Measurements from ENCODE around the gene NDRG4.

The NDRG4 gene

GRCh38 chr16:58461056-58461455, 38.9 kb upstream of the NDRG4 start:
- ChIA-PET CTCF (interaction anchor here (2.4 kb wide), 1 partner anchor 26 kb away, joined by 8 read pairs; no protein-coding TSS in a partner anchor), POLR2A (no interaction called here)
- no peak overlapping the region for H3K4me3 ChIP-seq (ENCODE audit: low read depth, low read length)
- no peak for TF ChIP-seq CTCF (IDR thresholded peaks at IDR 0.05; ENCODE audit: insufficient read depth, low read length, missing control alignments)
- DNase-seq (ENCODE audit: low read depth, low spot score): no peak

GRCh38 chr16:58461640-58462039, 38.3 kb upstream of the NDRG4 start:
- ChIA-PET POLR2A (no interaction called here), CTCF (interaction anchor here (1.3 to 2.4 kb wide), 2 partner anchors 25 to 199 kb away, joined by 4 to 8 read pairs; no protein-coding TSS in a partner anchor)
- DNase-seq (ENCODE audit: low read depth, low spot score): no peak
- no peak overlapping the region for H3K4me3 ChIP-seq (ENCODE audit: low read depth, low read length)
- TF ChIP-seq CTCF (IDR thresholded peaks at IDR 0.05; ENCODE audit: insufficient read depth, low read length, missing control alignments): no peak

GRCh38 chr16:58462089-58462488, 37.9 kb upstream of the NDRG4 start:
- no peak for DNase-seq (ENCODE audit: low read depth, low spot score)
- no peak overlapping the region for H3K4me3 ChIP-seq (ENCODE audit: low read depth, low read length)
- TF ChIP-seq CTCF (IDR thresholded peaks at IDR 0.05; ENCODE audit: insufficient read depth, low read length, missing control alignments): no peak
- ChIA-PET CTCF (interaction anchor here (1.3 to 2.4 kb wide), 2 partner anchors 25 to 199 kb away, joined by 4 to 8 read pairs; no protein-coding TSS in a partner anchor), POLR2A (no interaction called here)

GRCh38 chr16:58462499-58462996, 37.4 kb upstream of the NDRG4 start:
- H3K4me3 ChIP-seq (ENCODE audit: low read depth, low read length): no peak overlapping the region

GRCh38 chr16:58462997-58463941, 36.7 kb upstream of the NDRG4 start:
- CTCF ChIA-PET: interaction anchor here (1.3 kb wide), 1 partner anchor 198 kb away, joined by 4 read pairs; no protein-coding TSS in a partner anchor
- DNase-seq (ENCODE audit: low read depth, low spot score): no peak
- H3K4me3 ChIP-seq (ENCODE audit: low read depth, low read length): no peak overlapping the region
- POLR2A ChIA-PET: no interaction called here
- TF ChIP-seq CTCF (IDR thresholded peaks at IDR 0.05; ENCODE audit: insufficient read depth, low read length, missing control alignments): no peak

More at GRCh38 chr16:58462499-58462996, 37.4 kb upstream of the NDRG4 start:
- ChIA-PET CTCF (interaction anchor here (1.3 kb wide), 1 partner anchor 198 kb away, joined by 4 read pairs; no protein-coding TSS in a partner anchor), POLR2A (no interaction called here)
- no peak for DNase-seq (ENCODE audit: low read depth, low spot score)
- no peak for TF ChIP-seq CTCF (IDR thresholded peaks at IDR 0.05; ENCODE audit: insufficient read depth, low read length, missing control alignments)
